Neuronal stem cell (in vitro differentiated cells): ENCODE results near the gene TMEM79.

Source experiments
- DNase-seq: peaks from one replicate; pipeline ENCODE4 v3.0.0-alpha.2; 2013; ENCODE audit warnings: low spot score
- H2AFZ ChIP-seq: one replicate; pipeline ENCODE4 v1.6.1; 2013; ENCODE audit warnings: mild to moderate bottlenecking, low read length, inconsistent platforms
- H2AK5ac ChIP-seq: 2 replicates; pipeline ENCODE4 v1.6.1; 2013; ENCODE audit warnings: low read depth, mild to moderate bottlenecking, inconsistent platforms, low read length, moderate library complexity, mixed read lengths
- H2BK120ac ChIP-seq: 2 replicates; pipeline ENCODE4 v1.6.1; 2013; ENCODE audit warnings: low read depth, mild to moderate bottlenecking, inconsistent platforms, low read length, moderate library complexity, mixed read lengths
- H2BK12ac ChIP-seq: one replicate; pipeline ENCODE4 v1.6.1; 2013; ENCODE audit warnings: low read length, inconsistent platforms
- H2BK15ac ChIP-seq: 2 replicates; pipeline ENCODE4 v1.6.1; 2013; ENCODE audit warnings: mild to moderate bottlenecking, low read length, inconsistent platforms, mixed read lengths
- H2BK5ac ChIP-seq: one replicate; pipeline ENCODE4 v1.6.1; 2013; ENCODE audit warnings: inconsistent platforms, mild to moderate bottlenecking, low read length, moderate library complexity
- H3K14ac ChIP-seq: one replicate; pipeline ENCODE4 v1.6.1; 2013; ENCODE audit warnings: low read length, inconsistent platforms
- H3K18ac ChIP-seq: 2 replicates; pipeline ENCODE4 v1.6.1; 2013; ENCODE audit warnings: low read length, inconsistent platforms
- H3K23ac ChIP-seq: 2 replicates; pipeline ENCODE4 v1.6.1; 2013; ENCODE audit warnings: low read depth, mild to moderate bottlenecking, mixed read lengths, low read length, inconsistent platforms; ENCODE audit not compliant: poor library complexity
- H3K27ac ChIP-seq: replicated peaks from 3 replicates; pipeline ENCODE4 v1.5.1; 2013; ENCODE audit warnings: low read length, inconsistent platforms
- H3K27me3 ChIP-seq, 3 experiments: 2 replicates each; pipeline ENCODE4 v1.6.1; 2013; ENCODE audit warnings: low read length in 3 of 3, mild to moderate bottlenecking in 2 of 3, inconsistent platforms in 1 of 3, low read depth in 1 of 3, mixed read lengths in 1 of 3, moderate library complexity in 1 of 3; ENCODE audit not compliant: control insufficient read depth in 3 of 3, insufficient read depth in 3 of 3
- H3K36me3 ChIP-seq, 2 donors: replicated peaks in 1 of 2; 2 replicates each; pipeline ENCODE4 v1.6.1; 2013; ENCODE audit warnings: low read length in 2 of 2; ENCODE audit not compliant: control insufficient read depth in 2 of 2, insufficient read depth in 2 of 2
- H3K4ac ChIP-seq: 2 replicates; pipeline ENCODE4 v1.6.1; 2013; ENCODE audit warnings: inconsistent platforms, mild to moderate bottlenecking, low read length, moderate library complexity
- H3K4me1 ChIP-seq, 2 donors: 1 replicate in 1 of 2; 2 replicates in 1 of 2; pipeline ENCODE4 v1.6.1; 2013; ENCODE audit warnings: low read length in 2 of 2, low read depth in 1 of 2; ENCODE audit not compliant: control insufficient read depth in 2 of 2, insufficient read depth in 1 of 2
- H3K4me2 ChIP-seq: one replicate; pipeline ENCODE4 v1.6.1; 2013; ENCODE audit warnings: mild to moderate bottlenecking, low read length, inconsistent platforms; ENCODE audit not compliant: insufficient read depth, poor library complexity, severe bottlenecking
- H3K4me3 ChIP-seq, 2 donors: 2 replicates each; pipeline ENCODE4 v1.5.1; 2013; ENCODE audit warnings: low read length in 2 of 2, mild to moderate bottlenecking in 2 of 2, inconsistent platforms in 1 of 2, moderate library complexity in 1 of 2
- H3K79me1 ChIP-seq: one replicate; pipeline ENCODE4 v1.6.1; 2013; ENCODE audit warnings: low read depth, mild to moderate bottlenecking, inconsistent platforms, low read length, moderate library complexity
- H3K9ac ChIP-seq: one replicate; pipeline ENCODE4 v1.6.1; 2013; ENCODE audit warnings: mild to moderate bottlenecking, low read depth, low read length, inconsistent platforms; ENCODE audit not compliant: poor library complexity
- H3K9me3 ChIP-seq, 2 donors: replicated peaks in 1 of 2; 2 replicates each; pipeline versions ENCODE3 to v1.6.1; 2013; ENCODE audit warnings: low read length in 2 of 2, mild to moderate bottlenecking in 2 of 2, inconsistent platforms in 1 of 2, low read depth in 1 of 2, mixed read lengths in 1 of 2, moderate library complexity in 1 of 2; ENCODE audit not compliant: control insufficient read depth in 2 of 2, insufficient read depth in 1 of 2
- H4K8ac ChIP-seq: one replicate; pipeline ENCODE4 v1.6.1; 2013; ENCODE audit warnings: low read depth, mild to moderate bottlenecking, inconsistent platforms, low read length, moderate library complexity
- H4K91ac ChIP-seq: one replicate; pipeline ENCODE4 v1.6.1; 2013; ENCODE audit warnings: low read length, low read depth, mild to moderate bottlenecking, inconsistent platforms; ENCODE audit not compliant: poor library complexity
- WGBS, 2 donors: extraction: QIAGEN DNeasy Blood & Tissue Kit; methylation state at CpG; one replicate each; pipeline ENCODE4 v1.1.7; 2013; ENCODE audit warnings: missing lambda C conversion rate in 2 of 2, mixed read lengths in 1 of 2; ENCODE audit not compliant: insufficient read length in 2 of 2, insufficient replicate concordance in 1 of 2; ENCODE audit errors: extremely low coverage in 2 of 2; 5-methylcytosine and 5-hydroxymethylcytosine counted together

The TMEM79 gene

GRCh38 chr1:156260896-156261295 is 23.2 kb upstream of the TMEM79 start:
- Histone ChIP-seq H4K8ac (no peak overlapping the region), H2BK120ac (no peak overlapping the region), H3K4me3 (no peak overlapping the region), H3K79me1 (peaks cover 3% of the 10 kb centered on the region), H2AFZ (no peak overlapping the region), H2BK15ac (no peak overlapping the region), H4K91ac (no peak overlapping the region), H3K4me1 (no peaks in the 10 kb centered on the region), H2BK5ac (no peak overlapping the region), H3K36me3 (peaks cover 63 to 94% of the 10 kb centered on the region in 2 donors), H3K4ac (no peak overlapping the region), H3K4me2 (no peak overlapping the region), H3K18ac (no peak overlapping the region), H2BK12ac (no peak overlapping the region), H3K9me3 (no peaks in the 10 kb centered on the region), H2AK5ac (no peak overlapping the region), H3K27ac (no peak overlapping the region), H3K14ac (no peak overlapping the region), H3K23ac (no peak overlapping the region), H3K9ac (no peak overlapping the region), H3K27me3 (peaks cover 0 to 2% (median 0%) of the 10 kb centered on the region in 3 experiments)
- WGBS, 2 donors, result no CpG with 5 or more reads among the region's 2 CpGs
- no peak for DNase-seq

DNA sequence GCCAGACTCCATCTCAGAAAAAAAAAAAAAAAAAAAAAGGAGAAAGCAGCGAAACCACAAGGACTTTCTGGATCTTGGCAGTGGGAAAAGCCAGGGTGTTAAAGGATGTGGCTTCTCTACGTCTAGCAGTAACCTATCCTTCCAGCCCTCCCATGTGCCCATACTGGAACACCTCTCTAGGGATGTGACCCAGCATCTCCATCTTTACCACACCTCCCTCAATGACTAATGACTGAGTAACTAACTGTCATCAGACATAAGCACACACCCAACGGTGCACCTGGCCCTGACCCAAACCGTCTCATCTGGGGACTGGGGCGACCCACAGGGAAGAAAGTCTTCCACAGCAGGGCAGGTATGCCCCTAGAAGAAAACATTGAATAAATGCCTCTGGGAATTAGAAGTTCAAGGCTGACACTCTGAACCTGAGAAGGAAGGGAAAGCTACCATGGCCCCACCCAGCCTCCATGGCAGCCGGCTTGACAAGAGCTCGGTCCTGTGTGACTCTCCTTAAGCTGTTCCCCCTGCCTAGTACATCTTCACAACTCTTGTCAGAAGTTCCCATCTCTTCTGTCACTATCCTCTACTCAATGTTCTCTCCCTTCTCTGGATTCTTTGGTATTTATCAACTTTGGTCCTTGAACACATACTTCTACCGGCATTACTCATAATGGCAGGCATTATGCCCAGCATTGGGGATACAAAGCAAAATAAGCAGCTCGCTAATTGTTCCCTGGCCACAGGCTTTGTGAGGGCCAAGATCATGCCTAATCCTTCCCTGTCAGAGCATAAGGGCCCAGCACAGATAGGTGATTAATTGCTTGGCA is 21.5 kb upstream of the TMEM79 start:
- Histone ChIP-seq H3K9ac (no peak overlapping the region), H3K27ac (no peak overlapping the region), H3K4me1 (no peaks in the 10 kb centered on the region), H3K14ac (no peak overlapping the region), H2BK12ac (no peak overlapping the region), H3K4me3 (no peak overlapping the region), H3K9me3 (no peaks in the 10 kb centered on the region), H2AK5ac (no peak overlapping the region), H3K36me3 (peaks cover 70 to 95% of the 10 kb centered on the region in 2 donors), H2AFZ (no peak overlapping the region), H2BK15ac (no peak overlapping the region), H3K27me3 (peaks cover 0 to 2% (median 0%) of the 10 kb centered on the region in 3 experiments), H3K4ac (no peak overlapping the region), H3K79me1 (peaks cover 5% of the 10 kb centered on the region), H3K23ac (no peak overlapping the region), H2BK5ac (no peak overlapping the region), H2BK120ac (no peak overlapping the region), H4K8ac (no peak overlapping the region), H4K91ac (no peak overlapping the region), H3K4me2 (no peak overlapping the region), H3K18ac (no peak overlapping the region)
- no peak for DNase-seq
- no CpG with 5 or more reads among the region's 9 CpGs for WGBS, 2 donors

DNA sequence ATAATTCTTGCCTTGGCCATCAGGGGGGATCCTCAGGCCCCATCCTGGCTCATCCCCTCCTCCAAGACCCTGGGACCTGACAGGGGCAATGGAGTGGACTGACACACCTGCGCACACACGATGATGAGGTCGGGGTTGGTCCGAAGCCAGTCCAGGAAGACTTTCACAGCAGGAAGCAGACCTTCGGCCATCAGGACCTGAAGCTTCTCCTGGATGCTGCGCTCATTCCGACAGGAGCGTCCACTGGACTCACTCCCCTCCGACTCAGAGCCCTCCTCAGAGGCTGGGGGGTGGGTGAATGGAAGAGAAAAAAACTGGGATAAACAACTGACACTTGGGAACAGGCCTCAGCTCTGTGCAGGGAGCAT is 20.9 kb upstream of the TMEM79 start:
- WGBS, 2 donors, result no CpG with 5 or more reads among the region's 9 CpGs
- H2BK15ac ChIP-seq, result no peak overlapping the region
- H3K23ac ChIP-seq, result no peak overlapping the region
- H3K36me3 ChIP-seq, result peaks cover 70 to 95% of the 10 kb centered on the region in 2 donors
- H4K8ac ChIP-seq, result no peak overlapping the region
- H3K27me3 ChIP-seq, result peaks cover 0 to 2% (median 0%) of the 10 kb centered on the region in 3 experiments
- DNase-seq, result no peak
- H3K9me3 ChIP-seq, result no peaks in the 10 kb centered on the region
- H3K4me2 ChIP-seq, result no peak overlapping the region
- H3K4ac ChIP-seq, result no peak overlapping the region
- H3K79me1 ChIP-seq, result peaks cover 5% of the 10 kb centered on the region
- H3K4me1 ChIP-seq, result no peaks in the 10 kb centered on the region
- H2BK5ac ChIP-seq, result no peak overlapping the region
- no peak overlapping the region for H3K9ac ChIP-seq
- H4K91ac ChIP-seq, result no peak overlapping the region
- no peak overlapping the region for H3K18ac ChIP-seq
- H3K14ac ChIP-seq, result no peak overlapping the region
- no peak overlapping the region for H3K4me3 ChIP-seq
- H3K27ac ChIP-seq, result no peak overlapping the region
- H2BK120ac ChIP-seq, result no peak overlapping the region
- no peak overlapping the region for H2AK5ac ChIP-seq
- H2AFZ ChIP-seq, result no peak overlapping the region
- no peak overlapping the region for H2BK12ac ChIP-seq

DNA sequence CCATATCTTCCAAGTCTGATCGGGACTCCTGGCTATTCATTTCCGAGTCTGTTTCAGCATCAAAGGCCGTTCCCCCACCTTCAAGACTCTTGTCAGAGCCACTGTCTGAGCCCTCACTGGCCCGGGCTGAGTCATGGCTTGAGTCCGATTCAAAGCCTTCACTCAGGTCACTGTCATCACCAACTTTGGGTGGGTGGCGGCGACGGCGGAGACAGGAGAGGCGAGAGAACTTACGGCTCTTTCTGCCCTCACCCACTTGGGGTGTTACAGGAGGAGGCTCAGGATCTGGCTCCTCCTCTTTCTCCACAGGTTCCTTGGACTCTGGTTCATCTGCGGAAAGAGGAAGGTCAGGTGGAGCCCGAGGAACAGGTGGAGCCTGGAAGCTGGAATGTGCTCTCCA is 18.1 kb upstream of the TMEM79 start:
- H3K36me3 ChIP-seq, result peaks cover 54 to 91% of the 10 kb centered on the region in 2 donors

More for the DNA sequence above, 18.1 kb upstream of the TMEM79 start:
- no CpG with 5 or more reads among the region's 13 CpGs for WGBS, 2 donors
- Histone ChIP-seq H3K18ac (no peak overlapping the region), H4K91ac (no peak overlapping the region), H3K14ac (no peak overlapping the region), H2BK120ac (no peak overlapping the region), H3K9me3 (no peaks in the 10 kb centered on the region), H2BK12ac (no peak overlapping the region), H3K79me1 (peaks cover 5% of the 10 kb centered on the region), H2BK5ac (no peak overlapping the region), H2AFZ (no peak overlapping the region), H3K23ac (peak overlapping the region; percentile 56), H2AK5ac (no peak overlapping the region), H3K27ac (no peak overlapping the region), H3K9ac (no peak overlapping the region), H3K4me1 (no peaks in the 10 kb centered on the region), H3K4ac (no peak overlapping the region), H4K8ac (no peak overlapping the region), H2BK15ac (no peak overlapping the region), H3K27me3 (no peaks in the 10 kb centered on the region), H3K4me3 (no peak overlapping the region), H3K4me2 (no peak overlapping the region)
- DNase-seq, result no peak
